GDM1 (cell line): Measurements from ENCODE around the gene LAMA3.

ENCODE experiments used
- DNase-seq: peaks from one replicate; lab custom pipeline; 2025; lab: John Stamatoyannopoulos, UW

LAMA3 gene

GRCh38 chr18:23772327-23773024, 83.2 kb downstream of the LAMA3 start:
- no peak for DNase-seq

GRCh38 chr18:23776306-23776705, 87.1 kb downstream of the LAMA3 start:
- DNase-seq, result no peak

- no peak for DNase-seq
Observed at GRCh38 chr18:23778828-23779227, 89.6 kb downstream of the LAMA3 start.

GRCh38 chr18:23779696-23780303, 90.5 kb downstream of the LAMA3 start:
- DNase-seq, result no peak

- DNase-seq, result no peak
Observed at GRCh38 chr18:23784832-23785245, 95.6 kb downstream of the LAMA3 start.

GRCh38 chr18:23793051-23793450, 103.8 kb downstream of the LAMA3 start:
- DNase-seq, result no peak

- DNase-seq, result no peak
Observed at GRCh38 chr18:23793985-23794867, 105.0 kb downstream of the LAMA3 start.

- DNase-seq, result no peak
Observed at GRCh38 chr18:23798249-23798648, 109.0 kb downstream of the LAMA3 start.

- no peak for DNase-seq
Observed at GRCh38 chr18:23798824-23799223, 109.6 kb downstream of the LAMA3 start.

GRCh38 chr18:23799540-23799939, 110.3 kb downstream of the LAMA3 start:
- DNase-seq, result no peak

GRCh38 chr18:23800902-23801301, 111.6 kb downstream of the LAMA3 start:
- DNase-seq, result no peak

- no peak for DNase-seq
Observed at GRCh38 chr18:23802817-23803216, 113.6 kb downstream of the LAMA3 start.

- DNase-seq, result no peak
Observed at GRCh38 chr18:23803755-23804154, 114.5 kb downstream of the LAMA3 start.

- no peak for DNase-seq
Observed at GRCh38 chr18:23805898-23806297, 116.6 kb downstream of the LAMA3 start.

- no peak for DNase-seq
Observed at GRCh38 chr18:23809415-23809814, 120.2 kb downstream of the LAMA3 start.

- no peak for DNase-seq
Observed at GRCh38 chr18:23810396-23810795, 121.1 kb downstream of the LAMA3 start.

GRCh38 chr18:23811176-23811575, 121.9 kb downstream of the LAMA3 start:
- DNase-seq, result no peak

- no peak for DNase-seq
Observed at GRCh38 chr18:23812546-23813440, 123.5 kb downstream of the LAMA3 start.

- no peak for DNase-seq
Observed at GRCh38 chr18:23814991-23815614, 125.8 kb downstream of the LAMA3 start.

GRCh38 chr18:23816021-23816420, 126.8 kb downstream of the LAMA3 start:
- no peak for DNase-seq

GRCh38 chr18:23816740-23817139, 127.5 kb downstream of the LAMA3 start:
- no peak for DNase-seq
